ENCODE measurements around the gene CNRIP1.

CNRIP1 gene

DNA sequence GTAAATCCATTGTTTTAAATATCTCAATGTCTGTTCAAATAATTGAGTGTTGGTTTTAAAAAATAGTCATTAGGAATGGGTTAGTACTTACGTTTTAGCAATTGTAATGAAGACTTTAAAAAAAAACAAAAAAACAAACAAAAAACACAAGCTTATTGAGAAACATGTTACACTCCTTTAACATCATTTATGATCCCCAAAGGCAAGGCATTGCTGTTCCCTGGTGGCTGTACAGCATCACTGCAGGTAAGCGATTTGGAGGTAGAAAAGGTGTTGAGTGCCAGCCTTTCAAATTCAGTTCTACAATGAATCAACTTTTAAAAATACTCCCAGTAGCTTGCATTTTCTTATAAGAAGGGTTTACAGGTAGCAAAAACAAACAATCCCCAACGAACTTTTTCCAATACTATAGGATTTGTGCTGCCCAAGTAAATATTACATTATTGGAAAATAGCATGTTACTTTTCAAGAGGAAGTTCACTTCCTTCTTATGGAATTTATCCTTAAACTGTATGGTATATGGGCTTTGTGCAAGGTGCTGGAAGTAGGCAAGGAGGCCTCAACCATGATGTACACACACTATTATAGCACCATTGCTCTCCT lies 27.5 kb downstream of the CNRIP1 start:
- DNase-seq (ENCODE audit: low read depth): peak; percentile 10

GRCh38 chr2:68291314-68291713 lies 28.4 kb downstream of the CNRIP1 start:
- no peak for DNase-seq (ENCODE audit: low read depth)

DNA sequence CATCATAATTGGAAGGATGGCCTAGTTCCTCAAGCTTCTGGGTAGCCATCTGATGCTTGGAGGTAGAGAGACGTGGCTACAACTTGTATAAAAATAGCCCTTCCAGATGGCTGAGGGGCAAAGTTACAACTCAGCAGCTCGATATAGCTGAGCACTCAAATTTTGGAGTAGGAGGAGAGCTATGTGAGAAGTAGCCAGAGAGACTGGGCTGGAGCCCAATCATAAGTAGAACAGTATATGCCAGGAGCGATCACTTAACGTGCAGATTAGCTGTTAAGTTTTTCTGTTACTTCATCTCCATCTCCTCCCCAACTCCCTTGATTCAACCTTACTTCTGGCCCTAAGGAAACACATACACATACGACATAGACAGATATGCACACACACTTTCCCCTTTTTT lies 28.8 kb downstream of the CNRIP1 start:
- no peak for DNase-seq (ENCODE audit: low read depth)

DNA sequence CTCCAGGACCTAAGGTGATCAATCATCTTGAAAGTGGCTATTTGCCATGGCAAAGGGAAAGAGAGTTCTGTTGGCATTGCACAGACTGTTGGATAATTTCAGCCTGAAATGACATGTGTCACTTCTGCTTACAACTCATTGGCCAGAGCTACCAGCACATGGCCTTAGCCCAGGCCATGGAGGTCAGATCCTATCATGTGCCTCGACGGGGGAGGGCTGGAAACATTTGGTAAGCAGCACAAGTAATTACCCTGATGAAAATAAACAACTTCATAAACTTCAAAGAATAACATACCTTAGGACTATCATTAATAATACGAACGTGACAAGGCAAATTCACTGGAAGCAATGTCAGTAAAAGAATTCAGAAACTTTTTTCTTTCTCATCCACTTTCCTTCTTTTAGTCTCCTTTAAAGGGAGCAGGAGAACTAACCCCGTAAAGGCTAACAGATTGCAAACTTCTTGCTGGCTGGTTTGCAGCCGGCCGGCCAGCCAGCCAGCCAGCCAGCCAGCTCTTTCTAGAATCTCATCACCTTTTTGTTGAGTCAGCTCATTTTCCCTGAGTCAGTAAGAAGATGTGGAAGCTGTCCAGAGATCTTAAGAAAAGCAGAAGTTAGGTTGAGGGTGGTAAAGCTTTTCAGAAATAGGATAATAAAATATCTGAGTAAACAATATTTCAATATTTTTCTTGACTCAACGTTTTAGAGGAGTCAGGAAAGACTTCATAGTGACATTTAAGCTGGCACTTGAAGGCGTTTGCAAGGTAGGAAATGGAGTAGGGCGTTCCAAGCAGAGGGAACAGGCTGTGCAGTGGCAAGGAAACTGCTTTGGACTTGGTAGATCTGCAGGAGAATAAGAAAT lies 31.9 kb downstream of the CNRIP1 start:
- peak; percentile 38 for DNase-seq (ENCODE audit: low read depth)

GRCh38 chr2:68284896-68285295 lies 34.9 kb downstream of the CNRIP1 start:
- peak; percentile 90 for DNase-seq (ENCODE audit: low read depth)

DNA sequence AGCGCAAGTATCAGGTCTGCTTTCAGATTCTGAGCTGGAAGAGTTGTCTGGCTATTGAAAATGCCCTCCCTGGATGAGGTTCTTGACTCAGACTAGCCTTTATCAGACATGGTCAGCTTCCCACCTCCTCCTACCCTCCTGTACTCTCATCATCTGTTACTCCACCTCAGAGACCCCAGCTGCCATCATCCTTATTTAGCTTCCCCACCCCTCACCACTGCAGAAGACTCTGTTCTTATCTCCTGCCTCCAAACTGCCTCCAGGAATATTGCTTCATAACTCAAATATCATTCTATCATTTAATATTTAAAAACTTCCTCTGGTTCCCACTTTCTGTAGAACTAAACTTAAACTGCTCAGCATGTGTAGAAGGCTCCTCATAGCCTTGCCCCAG lies 36.3 kb downstream of the CNRIP1 start:
- no peak for DNase-seq (ENCODE audit: low read depth)

DNA sequence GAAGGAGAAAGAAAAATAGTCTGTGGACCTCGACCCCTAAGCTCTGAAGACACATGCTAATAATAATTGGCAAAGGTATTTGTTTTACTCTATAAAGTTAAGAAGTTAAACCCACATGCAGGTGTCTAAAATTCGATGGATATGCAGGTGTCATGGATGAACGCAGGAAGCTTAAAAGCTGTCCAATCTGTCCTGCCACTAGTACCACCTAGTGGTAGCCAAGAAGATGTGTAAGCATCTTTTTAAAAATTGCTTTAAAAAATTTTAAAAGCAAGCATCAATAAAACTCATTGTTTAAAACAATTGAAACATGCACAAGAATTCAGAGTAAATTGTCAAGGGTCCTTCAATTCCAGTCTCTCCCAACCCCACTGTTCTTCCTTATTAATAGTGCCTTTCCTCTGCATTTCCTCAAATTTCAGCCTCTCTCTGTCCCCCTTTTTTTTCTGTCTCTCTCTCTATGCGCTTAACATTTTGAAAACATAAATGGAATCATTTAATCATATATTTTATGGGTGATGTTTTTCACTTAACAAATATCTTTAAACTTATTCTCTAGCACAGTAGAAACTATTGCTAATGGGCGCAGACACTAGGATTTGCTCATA lies 36.8 kb downstream of the CNRIP1 start:
- peak; percentile 14 for DNase-seq (ENCODE audit: low read depth)

DNA sequence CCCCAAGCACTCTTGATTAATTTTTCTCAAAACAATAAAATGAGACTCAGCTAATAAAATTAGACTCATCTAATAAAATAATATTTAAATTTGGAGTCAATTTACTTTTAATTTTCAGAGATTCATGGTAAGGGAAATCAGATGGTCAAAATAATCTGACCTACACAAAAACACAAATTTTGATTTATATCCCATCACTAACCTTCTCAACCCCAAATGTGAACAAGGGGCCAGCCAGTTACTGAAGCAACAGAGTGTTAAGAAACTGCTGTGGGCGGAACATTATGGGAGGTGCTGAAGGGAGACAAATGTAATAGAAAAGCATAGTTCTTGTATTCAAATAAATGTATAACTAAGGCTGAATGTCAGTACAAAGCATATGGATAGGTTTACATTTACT lies 39.0 kb downstream of the CNRIP1 start:
- no peak for DNase-seq (ENCODE audit: low read depth)

GRCh38 chr2:68280348-68280747 lies 39.4 kb downstream of the CNRIP1 start:
- no peak for DNase-seq (ENCODE audit: low read depth)

DNA sequence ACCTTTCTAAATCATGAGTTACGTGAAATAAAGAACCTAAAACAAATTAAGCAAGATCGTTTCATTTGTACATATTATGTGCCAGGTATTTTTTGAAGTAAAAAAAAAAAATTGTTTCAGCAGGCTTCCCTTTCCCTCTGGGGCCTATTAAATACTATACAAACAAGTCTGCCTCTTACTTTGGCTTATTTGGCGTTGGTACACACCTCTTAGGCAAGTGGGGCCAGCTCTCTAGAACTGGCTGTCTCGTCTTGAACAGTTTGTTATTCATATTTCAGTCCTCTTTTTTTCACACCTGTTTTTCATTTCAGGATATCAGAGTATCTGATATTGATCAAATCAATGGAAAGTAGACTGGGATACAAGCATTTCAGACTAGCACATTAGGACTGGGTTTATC lies 40.1 kb downstream of the CNRIP1 start:
- DNase-seq (ENCODE audit: low read depth): no peak

DNA sequence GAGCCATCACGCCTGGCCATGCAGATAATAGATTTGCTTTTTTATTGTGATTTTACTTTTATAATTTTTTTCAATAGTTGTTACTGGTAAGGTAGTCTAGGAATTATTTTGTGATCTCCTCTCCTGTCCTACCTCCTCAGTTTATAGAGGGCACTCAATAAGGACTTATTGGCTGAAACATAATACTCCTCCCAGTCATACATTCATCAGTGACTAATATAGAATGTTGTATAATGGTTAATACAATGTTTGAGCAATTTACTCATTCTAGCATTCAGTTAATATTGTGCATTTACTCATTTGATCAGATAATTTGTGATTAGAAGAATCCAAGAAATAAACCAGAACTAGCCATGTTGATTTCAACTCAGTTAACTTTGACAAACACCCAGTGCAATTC lies 41.6 kb downstream of the CNRIP1 start:
- DNase-seq (ENCODE audit: low read depth): no peak

- no peak for DNase-seq (ENCODE audit: low read depth)
These were observed 45.7 kb downstream of the CNRIP1 start for GRCh38 chr2:68274022-68274421.

DNA sequence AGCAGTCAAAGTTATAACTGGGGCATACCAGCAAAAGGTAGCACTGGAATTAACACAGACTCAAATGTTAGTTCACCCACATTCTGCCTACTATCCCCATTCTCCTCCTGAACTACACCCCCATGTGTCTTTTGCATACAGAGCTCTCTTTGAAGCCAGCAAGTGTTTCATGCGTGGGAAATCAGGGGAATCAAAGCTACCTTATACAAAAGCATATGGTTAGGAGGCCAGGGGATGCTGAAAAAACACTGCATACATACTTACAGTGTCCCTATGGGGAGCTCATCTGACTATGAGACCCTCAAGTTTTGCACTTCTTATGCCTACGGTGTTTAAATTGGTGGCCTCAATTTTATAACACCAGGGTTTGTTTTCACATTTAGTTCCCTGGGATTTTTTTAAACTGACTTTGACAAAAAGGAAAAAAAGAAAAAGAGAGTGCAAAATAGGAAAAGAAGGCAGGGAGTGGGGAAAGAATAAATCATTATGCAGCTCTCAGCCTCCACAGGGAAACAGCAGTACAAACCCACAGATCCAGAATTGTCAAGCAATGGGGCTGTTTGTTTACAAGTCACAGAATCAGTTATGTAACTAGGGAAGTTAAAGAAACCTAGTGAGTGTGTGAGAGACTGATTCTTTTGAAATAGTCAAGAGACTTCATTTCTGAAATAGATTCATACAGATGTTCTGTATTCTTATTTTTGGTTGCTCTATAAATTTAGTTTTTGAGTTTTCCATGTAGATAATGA lies 47.3 kb downstream of the CNRIP1 start:
- no peak for DNase-seq (ENCODE audit: low read depth)

DNA sequence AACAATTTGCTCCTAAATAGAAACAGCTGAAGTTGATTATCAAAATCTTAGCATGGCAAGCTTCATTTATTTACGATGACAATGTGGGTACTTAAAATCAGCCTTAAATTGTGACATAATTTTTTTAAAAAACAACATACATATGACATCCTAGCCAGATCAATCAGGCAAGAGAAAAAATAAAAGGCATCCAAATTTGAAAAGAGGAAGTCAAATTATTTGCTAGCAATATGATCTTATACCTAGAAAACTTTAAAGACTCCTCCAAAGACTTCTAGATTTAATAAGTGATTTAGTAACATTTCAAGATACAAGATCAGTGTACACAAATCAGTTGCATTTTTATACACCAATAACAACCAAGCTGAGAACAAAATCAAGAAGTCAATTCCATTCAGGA lies 53.1 kb downstream of the CNRIP1 start:
- no peak for DNase-seq (ENCODE audit: low read depth)

DNA sequence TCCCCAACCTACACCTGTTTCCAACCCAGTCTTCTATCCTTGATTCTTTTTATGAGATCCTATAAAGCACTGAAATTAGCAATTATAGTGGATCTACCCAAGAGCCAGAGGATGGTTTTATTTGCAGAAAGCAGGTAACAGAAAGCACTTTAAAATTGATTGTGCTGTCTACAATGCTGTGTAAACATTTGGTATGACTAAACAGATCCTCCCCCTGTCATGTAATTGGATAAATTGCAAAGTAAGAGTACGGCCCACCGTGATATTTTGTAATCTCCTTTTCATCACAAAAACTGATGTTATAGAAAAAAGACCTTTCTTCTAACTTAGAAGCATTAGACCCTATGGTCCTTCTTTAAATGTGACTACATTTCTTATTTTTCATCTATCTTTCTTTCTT lies 56.1 kb downstream of the CNRIP1 start:
- DNase-seq (ENCODE audit: low read depth): no peak

DNA sequence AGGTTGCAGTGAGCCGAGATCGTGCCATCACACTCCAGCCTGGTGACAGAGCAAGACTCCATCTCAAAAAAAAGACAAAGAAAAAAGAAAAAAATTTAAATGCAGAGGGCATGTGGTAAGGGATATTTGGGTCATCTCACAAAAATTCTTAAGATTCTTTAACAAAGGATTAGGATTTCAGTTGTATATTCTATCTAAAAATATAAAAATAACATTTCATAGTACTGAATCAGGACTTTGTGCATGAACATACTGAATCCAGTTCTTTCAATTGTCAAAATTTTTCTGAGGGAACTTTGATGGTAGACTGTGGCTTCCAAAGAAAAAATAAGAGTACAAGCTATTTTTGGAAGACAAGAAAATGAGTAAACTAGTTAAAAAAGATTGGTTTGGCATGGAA lies 60.9 kb downstream of the CNRIP1 start:
- no peak for DNase-seq (ENCODE audit: low read depth)

GRCh38 chr2:68256093-68256450 lies 63.7 kb downstream of the CNRIP1 start:
- DNase-seq (ENCODE audit: low read depth): no peak

DNA sequence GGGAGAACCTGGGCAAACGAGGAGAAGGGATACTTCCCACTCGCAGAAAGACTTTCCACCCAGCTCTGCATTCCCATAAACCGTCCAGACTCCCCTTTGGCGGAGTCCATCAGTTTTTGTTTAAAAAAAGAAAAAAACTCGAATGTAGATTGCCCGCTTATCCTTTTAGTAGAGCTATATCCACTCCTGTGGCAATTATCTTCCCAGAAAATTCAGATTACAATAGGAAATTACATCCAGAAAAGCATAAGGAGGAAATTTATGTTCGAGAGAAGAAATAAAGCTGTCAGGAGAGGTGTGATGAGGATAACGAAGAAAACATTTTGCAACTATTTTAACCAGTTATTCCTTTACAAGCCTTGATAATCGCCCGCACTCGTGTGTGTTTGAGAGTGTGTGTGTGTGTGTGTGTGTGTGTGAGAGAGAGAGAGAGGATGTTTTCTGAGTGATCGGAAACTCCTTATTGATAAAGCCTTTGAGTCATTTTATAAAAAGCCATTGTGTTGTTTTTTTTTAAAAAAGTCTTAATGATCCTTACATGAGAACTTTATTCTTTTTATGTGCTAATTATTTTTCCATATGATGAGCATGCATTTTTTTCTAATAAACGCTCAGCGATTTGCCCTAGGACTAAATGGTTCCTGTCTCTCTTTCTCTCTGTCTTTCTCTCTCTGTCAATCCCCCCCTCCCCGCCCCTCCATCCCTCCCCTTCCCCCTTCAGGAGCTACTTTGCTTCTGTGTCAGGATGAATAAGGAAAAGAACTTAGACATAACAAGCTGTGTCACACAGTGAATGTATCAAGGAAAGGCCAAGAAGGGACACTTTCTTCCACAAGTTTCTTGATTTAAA lies 66.3 kb downstream of the CNRIP1 start:
- DNase-seq (ENCODE audit: low read depth): no peak

GRCh38 chr2:68252400-68253218 lies 67.1 kb downstream of the CNRIP1 start, which contains the start of gene PPP3R1:
PPP3R1 (minus strand) TSS chr2:68252532; CDS start chr2:68252127, 405 bp downstream.
- peak; percentile 93 for DNase-seq (ENCODE audit: low read depth)

- no peak for DNase-seq (ENCODE audit: low read depth)
These were observed 67.8 kb downstream of the CNRIP1 start for GRCh38 chr2:68251855-68252399.
